Urinary bladder (tissue), 4 donors: ENCODE data around the gene UGGT1. TPM values are rescaled to one million over a fixed set of nuclear protein-coding genes. Genes with fewer than 3 reads are reported as not detected.
"Not testable (repeated sequence)": the region's sequence is repeated elsewhere in the genome, so short reads cannot be mapped to it uniquely, and the experiment has no call there.

Source experiments
- DNase-seq: peaks from one replicate; pipeline ENCODE4 v3.0.0-alpha.2; 2015; ENCODE audit errors: extremely low spot score
- H3K27ac ChIP-seq: one replicate; pipeline ENCODE4 v1.5.1; 2013; ENCODE audit warnings: low read depth, mild to moderate bottlenecking, moderate library complexity
- H3K36me3 ChIP-seq: one replicate; pipeline ENCODE4 v1.6.1; 2013; ENCODE audit warnings: mild to moderate bottlenecking, moderate library complexity; ENCODE audit not compliant: insufficient read depth
- H3K4me1 ChIP-seq: one replicate; pipeline ENCODE4 v1.6.1; 2013; ENCODE audit warnings: mild to moderate bottlenecking, moderate library complexity; ENCODE audit not compliant: insufficient read depth
- H3K4me3 ChIP-seq: one replicate; pipeline ENCODE4 v1.5.1; 2013; ENCODE audit warnings: low read depth, low read length
- WGBS: extraction: QIAGEN DNeasy Blood & Tissue Kit; methylation state at CpG from one replicate; pipeline ENCODE4 v1.1.7; 2013; 5-methylcytosine and 5-hydroxymethylcytosine counted together
- polyA plus RNA-seq: library from polyadenylated mRNA; stranded (reverse); fragments of 200-250 nt; gene quantifications from one replicate; pipeline ENCODE4 v1.2.3, GENCODE V29; 2013
- total RNA-seq: library from RNA; depleted of rRNA; stranded (reverse); fragments of >200 nt; gene quantifications from one replicate; pipeline ENCODE4 v1.2.3, GENCODE V29; 2014
- donor health status: healthy with polysubstance abuse.
- donor health status: healthy.

The UGGT1 gene
- total and polyA plus RNA-seq, 2 donors = 11.4 to 38.5 TPM

DNA sequence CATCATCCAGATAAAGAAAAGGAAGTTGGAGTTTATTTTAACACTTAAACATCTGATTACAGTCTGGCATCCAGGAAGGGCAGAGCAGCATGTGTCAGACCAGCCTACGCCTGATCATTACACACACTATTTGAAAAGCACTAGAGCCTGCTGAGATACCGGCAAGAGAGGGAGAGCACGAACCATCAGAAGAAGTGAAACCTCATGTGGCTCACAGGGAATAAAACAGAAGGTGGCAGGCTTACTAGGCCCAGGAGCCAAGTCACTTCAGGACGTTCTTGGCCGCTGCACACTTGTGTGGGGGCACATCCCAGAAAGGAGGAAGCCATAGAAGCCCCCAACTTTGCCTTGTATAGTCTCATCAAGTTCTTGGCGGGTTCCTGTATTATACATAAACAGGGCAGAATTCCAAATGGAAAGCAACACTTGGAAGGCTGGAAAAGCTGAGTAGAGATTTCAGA lies 105.5 kb downstream of the UGGT1 start:
- H3K4me1 ChIP-seq = no peaks in the 10 kb centered on the region
- H3K27ac ChIP-seq = no peak overlapping the region
- WGBS = 17% methylated on average over 6 of the region's 6 CpGs
- no peak overlapping the region for H3K4me3 ChIP-seq
- no peak for DNase-seq
- H3K36me3 ChIP-seq = no peaks in the 10 kb centered on the region

DNA sequence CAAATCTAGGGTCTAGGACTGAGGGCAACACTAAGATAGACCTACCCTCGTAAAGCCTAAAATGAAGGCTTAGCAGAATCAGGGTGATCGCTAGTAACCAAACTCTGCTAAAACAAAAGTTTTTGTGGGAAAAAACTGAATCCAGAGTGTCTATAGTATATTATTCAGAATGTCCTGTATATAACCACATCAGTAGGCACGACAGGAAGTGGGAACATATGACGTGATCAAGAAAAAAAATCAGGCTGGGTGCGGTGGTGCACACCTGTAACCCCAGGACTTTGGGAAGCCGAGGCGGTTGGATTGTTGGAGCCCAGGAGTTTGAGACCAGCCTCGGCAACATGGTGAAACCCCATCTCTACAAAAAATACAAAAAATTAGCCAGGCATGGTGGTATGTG lies 106.1 kb downstream of the UGGT1 start:
- WGBS = 90% methylated on average over 8 of the region's 8 CpGs
- Histone ChIP-seq H3K27ac (no peak overlapping the region), H3K4me3 (no peak overlapping the region), H3K36me3 (no peaks in the 10 kb centered on the region), H3K4me1 (no peaks in the 10 kb centered on the region)
- no peak for DNase-seq

DNA sequence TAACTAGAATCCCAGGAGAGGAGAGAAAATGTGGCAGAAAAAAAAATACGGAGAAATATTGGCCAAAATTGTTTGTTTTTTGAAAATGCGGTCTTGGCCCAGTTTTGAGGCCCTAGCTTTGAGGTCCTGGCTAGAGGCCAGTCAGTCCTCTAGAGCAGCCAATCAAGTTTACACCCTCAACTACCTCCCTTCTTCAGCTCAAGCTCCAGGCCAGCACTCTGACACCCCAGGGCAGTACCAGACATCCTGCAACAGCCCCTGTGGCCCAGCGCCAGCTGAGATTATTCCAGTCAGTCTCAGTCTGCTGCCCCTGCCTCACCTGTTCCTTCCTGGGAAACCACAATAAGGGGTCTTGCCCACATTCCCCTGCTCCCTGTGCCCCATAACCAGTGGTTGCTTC lies 107.7 kb downstream of the UGGT1 start:
- Histone ChIP-seq H3K4me1 (no peaks in the 10 kb centered on the region), H3K4me3 (no peak overlapping the region), H3K27ac (no peak overlapping the region), H3K36me3 (no peaks in the 10 kb centered on the region)
- DNase-seq = no peak
- WGBS = 56% methylated on average over 3 of the region's 3 CpGs

DNA sequence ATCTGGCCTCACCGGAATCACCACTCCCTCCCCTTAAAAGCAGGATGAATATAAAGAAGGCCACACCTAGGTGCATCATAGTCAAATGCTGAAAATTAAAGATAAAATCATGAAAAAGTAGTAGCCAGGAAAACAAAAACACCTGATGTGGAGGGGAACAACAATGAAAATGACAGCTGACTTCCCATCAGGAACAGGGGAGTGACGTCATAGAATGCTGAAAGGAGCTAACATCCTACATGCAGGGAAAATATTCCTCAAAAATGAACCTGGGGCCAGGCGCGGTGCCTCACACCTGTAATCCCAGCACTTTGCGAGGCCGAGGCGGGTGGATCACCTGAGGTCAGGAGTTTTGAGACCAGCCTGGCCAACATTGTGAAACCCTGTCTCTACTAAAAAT lies 108.1 kb downstream of the UGGT1 start:
- no peaks in the 10 kb centered on the region for H3K36me3 ChIP-seq
- no peak overlapping the region for H3K27ac ChIP-seq
- DNase-seq = no peak
- WGBS = 93% methylated on average over 7 of the region's 7 CpGs
- no peak overlapping the region for H3K4me3 ChIP-seq
- H3K4me1 ChIP-seq = no peaks in the 10 kb centered on the region

DNA sequence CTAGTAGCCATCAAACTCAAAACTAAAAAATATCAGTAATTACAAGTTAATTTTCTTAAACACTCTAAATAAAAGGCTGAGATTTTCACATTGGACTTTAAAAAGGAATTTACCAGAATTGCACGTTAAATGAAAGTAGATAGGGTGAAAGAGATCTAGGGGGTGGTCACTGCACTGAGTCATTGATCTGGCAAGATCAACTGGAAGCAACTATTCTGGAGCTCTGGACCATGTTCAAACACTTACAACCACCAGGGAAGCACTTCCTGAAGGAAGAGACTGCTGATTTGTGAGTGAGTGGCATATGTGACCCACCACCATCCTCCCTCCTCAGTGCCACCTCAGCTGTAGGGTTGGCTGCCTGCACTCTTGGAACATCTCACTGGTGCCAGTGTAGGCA lies 111.8 kb downstream of the UGGT1 start:
- Histone ChIP-seq H3K4me3 (no peak overlapping the region), H3K4me1 (no peaks in the 10 kb centered on the region), H3K36me3 (no peaks in the 10 kb centered on the region), H3K27ac (no peak overlapping the region)
- WGBS = 67% methylated on average over 1 of the region's 1 CpG
- no peak for DNase-seq

DNA sequence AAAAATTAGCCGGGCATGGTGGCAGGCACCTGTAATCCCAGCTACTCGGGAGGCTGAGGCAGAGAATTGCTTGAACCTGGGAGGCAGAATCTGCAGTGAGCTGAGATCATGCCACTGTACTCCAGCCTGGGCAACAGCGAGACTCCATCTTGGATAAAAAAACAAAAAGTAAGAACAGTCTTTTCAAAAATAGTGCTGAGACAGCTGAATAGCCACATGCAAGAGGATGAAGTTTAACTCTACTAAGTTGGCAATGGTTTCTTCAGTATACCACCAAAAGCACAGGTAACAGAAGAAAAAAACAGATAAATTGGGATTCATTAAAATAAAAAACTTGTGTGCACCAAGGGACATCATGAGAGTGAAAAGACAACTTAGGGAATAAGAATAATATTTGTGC lies 115.2 kb downstream of the UGGT1 start:
- Histone ChIP-seq H3K36me3 (no peaks in the 10 kb centered on the region), H3K27ac (no peak overlapping the region), H3K4me1 (no peaks in the 10 kb centered on the region), H3K4me3 (no peak overlapping the region)
- WGBS = 74% methylated on average over 3 of the region's 3 CpGs
- DNase-seq = no peak

DNA sequence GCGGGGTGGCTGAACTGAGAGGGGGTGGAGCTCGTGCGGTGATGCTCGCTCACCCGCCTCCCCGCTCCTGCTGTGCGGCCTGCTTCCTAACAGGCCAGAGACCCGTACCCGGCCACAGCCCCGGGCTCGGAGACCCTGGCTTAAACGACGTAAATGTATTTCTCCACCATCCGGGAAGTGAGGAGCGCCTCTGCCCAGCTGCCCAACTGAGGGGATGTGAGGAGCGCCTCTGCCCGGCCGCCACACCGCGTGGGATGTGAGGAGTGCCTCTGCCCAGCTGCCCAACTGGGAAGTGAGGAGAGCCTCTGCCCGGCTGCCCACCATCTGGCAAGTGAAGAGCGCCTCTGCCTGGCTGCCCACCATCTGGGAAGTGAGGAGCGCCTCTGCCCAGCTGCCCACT lies 117.0 kb downstream of the UGGT1 start:
- WGBS = 96% methylated on average over 23 of the region's 23 CpGs
- H3K27ac ChIP-seq = no peak overlapping the region
- H3K4me1 ChIP-seq = no peaks in the 10 kb centered on the region
- DNase-seq = no peak
- no peaks in the 10 kb centered on the region for H3K36me3 ChIP-seq
- H3K4me3 ChIP-seq = no peak overlapping the region

DNA sequence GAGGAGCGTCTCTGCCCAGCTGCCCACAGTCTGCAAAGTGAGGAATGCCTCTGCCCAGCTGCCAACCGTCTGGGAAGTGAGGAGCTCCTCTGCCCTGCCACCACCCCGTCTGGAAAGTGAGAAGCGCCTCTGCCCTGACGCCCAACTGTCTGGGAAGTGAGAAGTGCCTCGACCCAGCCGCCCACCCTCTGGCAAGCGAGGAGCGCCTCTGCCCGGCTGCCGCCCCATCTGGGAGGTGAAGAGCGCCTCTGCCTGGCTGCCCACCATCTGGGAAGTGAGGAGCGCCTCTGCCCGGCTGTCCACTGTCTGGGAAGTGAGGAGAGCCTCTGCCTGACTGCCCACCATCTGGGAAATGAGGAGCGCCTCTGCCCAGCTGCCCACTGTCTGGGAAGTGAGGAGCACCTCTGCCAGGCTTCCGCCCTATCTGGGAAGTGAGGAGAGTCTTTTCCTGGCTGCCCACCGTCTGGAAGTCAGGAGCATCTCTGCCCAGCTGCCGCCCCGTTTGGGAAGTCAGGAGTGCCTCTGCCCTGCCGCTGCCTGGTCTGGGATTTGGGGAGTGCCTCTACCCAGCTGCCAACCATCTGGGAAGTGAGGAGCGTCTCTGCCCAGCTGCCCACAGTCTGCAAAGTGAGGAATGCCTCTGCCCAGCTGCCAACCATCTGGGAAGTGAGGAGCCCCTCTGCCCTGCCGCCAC lies 117.8 kb downstream of the UGGT1 start:
- WGBS = 94% methylated on average over 21 of the region's 22 CpGs
- DNase-seq, H3K4me1 ChIP-seq: not testable (repeated sequence)

DNA sequence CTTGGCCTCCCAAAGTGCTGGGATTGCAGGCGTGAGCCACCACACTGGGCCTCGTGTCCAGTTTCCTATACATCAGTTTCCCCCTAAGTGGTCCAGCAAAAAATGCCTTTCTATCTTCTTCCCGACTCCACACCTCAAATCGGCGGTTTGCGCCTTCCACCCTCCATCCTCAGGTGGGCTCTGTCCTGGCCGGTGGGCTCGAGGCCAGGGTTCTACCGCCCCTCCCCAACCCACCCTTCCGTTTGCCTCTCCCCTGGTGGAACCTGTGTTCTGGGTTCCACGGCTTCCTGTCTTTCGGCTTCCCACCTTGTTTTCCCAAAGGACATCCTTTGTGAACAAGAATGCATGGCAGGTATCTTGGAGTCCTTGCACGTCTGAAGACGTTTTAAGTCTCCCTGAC lies 123.3 kb downstream of the UGGT1 start:
- Histone ChIP-seq H3K36me3 (no peaks in the 10 kb centered on the region), H3K4me1 (no peaks in the 10 kb centered on the region), H3K4me3 (no peak overlapping the region), H3K27ac (no peak overlapping the region)
- no peak for DNase-seq
- 86% methylated on average over 14 of the region's 14 CpGs for WGBS

More for the DNA sequence above, 117.8 kb downstream of the UGGT1 start:
- H3K4me3 ChIP-seq, H3K36me3 ChIP-seq, H3K27ac ChIP-seq: not testable (repeated sequence)

DNA sequence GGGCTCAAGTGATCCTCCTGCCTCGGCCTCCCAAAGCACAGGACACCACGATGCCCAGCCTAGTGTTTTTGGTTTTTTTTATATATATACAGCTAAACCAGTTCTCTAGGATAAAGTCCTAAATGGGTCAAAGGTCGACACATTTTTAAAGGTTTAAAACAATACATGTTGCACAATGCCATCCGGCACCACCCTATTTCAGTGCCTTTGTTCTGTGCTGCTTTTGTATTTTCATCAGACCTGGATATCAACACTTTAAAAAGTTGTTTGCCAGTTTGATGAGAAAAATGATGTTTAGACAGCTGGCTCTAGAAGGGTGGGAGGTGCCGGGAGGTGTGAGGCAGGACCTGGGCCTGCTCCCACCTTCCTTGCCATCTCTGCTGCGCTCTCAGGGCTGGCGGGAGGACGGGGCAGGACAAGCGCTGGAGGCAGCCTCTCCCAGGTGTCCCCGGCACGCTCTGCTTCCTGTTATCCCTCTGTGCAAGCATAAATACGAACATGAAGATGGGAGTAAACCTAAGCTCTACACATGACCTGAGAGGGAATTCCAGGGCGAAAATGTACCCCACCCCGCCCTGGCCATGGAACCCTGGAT lies 124.0 kb downstream of the UGGT1 start:
- 88% methylated on average over 14 of the region's 14 CpGs for WGBS
- DNase-seq = no peak
- H3K27ac ChIP-seq = no peak overlapping the region

DNA sequence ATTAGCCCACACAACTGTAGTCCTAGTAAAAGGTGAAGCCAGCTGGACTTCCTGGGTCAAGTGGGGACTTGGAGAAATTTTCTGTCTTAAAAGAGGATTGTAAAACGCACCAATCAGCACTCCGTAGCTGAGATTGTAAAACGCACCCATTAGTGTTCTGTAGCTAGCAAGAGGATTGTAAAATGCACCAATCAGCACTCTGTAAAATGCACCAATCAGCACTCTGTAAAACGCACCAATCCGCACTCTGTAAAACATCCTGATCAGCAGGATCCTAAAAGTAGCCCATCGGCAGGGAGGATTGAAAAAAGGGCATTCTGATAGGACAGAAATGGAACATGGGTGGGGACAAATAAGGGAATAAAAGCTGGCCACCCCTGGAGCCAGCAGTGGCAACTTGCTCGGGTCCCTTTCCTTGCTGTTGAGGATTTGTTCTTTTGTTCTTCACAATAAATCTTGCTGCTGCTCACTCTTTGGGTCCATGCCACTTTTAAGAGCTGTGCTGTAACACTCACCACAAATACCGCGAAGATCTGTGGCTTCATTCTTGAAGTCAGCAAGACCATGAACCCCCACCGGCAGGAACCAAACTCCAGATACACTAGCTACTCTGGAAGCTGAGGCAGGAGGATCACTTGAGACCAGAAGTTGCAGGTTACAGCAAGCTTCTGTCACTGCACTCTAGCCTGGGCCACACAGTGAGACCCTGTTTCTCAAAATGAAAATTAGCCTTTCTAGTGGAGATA lies 125.1 kb downstream of the UGGT1 start:
- Histone ChIP-seq H3K27ac (no peak overlapping the region), H3K4me3 (no peak overlapping the region), H3K4me1 (no peaks in the 10 kb centered on the region), H3K36me3 (no peaks in the 10 kb centered on the region)
- DNase-seq = no peak
- WGBS = 84% methylated on average over 10 of the region's 10 CpGs

More for the DNA sequence above, 124.0 kb downstream of the UGGT1 start:
- H3K4me1 ChIP-seq = no peaks in the 10 kb centered on the region
- H3K36me3 ChIP-seq = no peaks in the 10 kb centered on the region
- H3K4me3 ChIP-seq = no peak overlapping the region

DNA sequence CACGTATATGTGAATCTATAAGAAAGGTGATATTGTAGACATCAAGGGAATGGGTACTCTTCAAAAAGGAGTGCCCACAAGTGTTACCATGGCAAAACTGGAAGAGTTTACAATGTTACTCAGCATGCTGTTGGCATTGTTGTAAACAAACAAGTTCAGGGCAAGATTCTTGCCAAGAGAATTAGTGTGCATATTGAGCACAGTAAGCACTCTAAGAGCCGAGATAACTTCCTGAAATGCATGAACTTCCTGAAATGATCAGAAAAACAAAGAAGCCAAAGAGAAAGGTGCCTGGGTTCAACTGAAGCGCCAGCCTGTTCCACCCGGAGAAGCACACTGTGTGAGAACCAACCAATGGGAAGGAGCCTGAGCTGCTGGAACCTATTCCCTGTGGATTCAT lies 126.7 kb downstream of the UGGT1 start:
- DNase-seq = no peak
- WGBS = 68% methylated on average over 4 of the region's 4 CpGs

DNA sequence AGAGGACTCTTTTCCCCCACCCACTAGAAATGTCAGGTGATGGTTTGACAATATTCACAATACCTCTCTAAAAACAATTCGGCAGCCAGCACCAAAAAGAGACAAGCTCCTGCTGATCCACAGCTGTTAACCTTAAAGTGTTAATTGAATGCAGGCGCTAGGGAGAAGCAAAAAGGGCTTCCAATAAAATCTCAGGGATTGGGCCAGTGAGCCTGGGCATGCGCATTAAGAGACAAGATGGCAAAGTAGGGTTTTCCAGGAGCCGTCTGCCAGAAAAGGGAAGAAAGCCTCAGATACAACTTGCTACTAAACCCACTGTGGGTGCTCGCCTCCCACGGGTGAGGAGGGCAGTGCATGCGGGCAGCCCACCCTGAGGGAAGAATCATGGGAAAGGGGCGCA lies 128.9 kb downstream of the UGGT1 start:
- 56% methylated on average over 8 of the region's 8 CpGs for WGBS
- Histone ChIP-seq H3K4me1 (no peaks in the 10 kb centered on the region), H3K27ac (no peak overlapping the region), H3K36me3 (no peaks in the 10 kb centered on the region), H3K4me3 (no peak overlapping the region)
- no peak for DNase-seq

More for the DNA sequence above, 126.7 kb downstream of the UGGT1 start:
- H3K27ac ChIP-seq = no peak overlapping the region
- H3K4me3 ChIP-seq = no peak overlapping the region
- H3K36me3 ChIP-seq = no peaks in the 10 kb centered on the region
- H3K4me1 ChIP-seq = no peaks in the 10 kb centered on the region

DNA sequence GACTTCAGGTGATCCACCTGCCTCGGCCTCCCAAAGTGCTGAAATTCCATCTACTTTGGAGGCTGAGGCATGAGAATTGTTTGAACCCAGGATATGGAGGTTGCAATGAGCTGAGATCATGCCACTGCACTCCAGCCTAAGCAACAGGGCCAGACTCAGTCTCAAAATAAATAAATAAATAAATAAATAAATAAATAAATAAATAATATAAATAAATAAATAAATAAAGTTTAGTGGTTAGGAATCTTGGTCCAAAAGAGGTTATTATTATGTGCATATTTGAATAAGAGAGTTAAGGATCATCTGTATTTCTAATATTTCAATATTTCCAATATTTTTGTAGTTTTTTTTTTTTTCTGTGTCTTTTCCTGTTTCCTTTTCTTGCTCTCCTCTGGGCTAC lies 136.9 kb downstream of the UGGT1 start:
- Histone ChIP-seq H3K27ac (no peak overlapping the region), H3K4me1 (no peaks in the 10 kb centered on the region), H3K4me3 (no peak overlapping the region), H3K36me3 (no peaks in the 10 kb centered on the region)
- DNase-seq = no peak
- 95% methylated on average over 1 of the region's 1 CpG for WGBS
